HAP-1 (cell line): Measurements from ENCODE around the gene NSMCE3.

ENCODE experiments used
- DNase-seq, 2 experiments: peaks; one replicate each; pipeline ENCODE4 v3.0.0-alpha.2; 2016 to 2020; ENCODE audit warnings: low spot score in 2 of 2
- H3K27me3 ChIP-seq: fragments of 250-450 bp; sonication (Bioruptor Pico); 2 replicates; pipeline ENCODE4 v1.5.1; 2020; ENCODE audit warnings: low read depth, mild to moderate bottlenecking, moderate library complexity
- H3K36me3 ChIP-seq: fragments of 250-450 bp; sonication (Bioruptor Pico); replicated peaks from 2 replicates; pipeline ENCODE4 v1.5.1; 2020; ENCODE audit warnings: mild to moderate bottlenecking
- H3K4me1 ChIP-seq: fragments of 250-450 bp; sonication (Bioruptor Pico); 2 replicates; pipeline ENCODE4 v1.5.1; 2020; ENCODE audit warnings: mild to moderate bottlenecking
- H3K4me3 ChIP-seq: fragments of 250-450 bp; sonication (Bioruptor Pico); 2 replicates; pipeline ENCODE4 v1.5.1; 2020; ENCODE audit warnings: mild to moderate bottlenecking, moderate library complexity
- H3K9me3 ChIP-seq: fragments of 250-450 bp; sonication (Bioruptor Pico); 2 replicates; pipeline ENCODE4 v1.5.1; 2020; ENCODE audit warnings: mild to moderate bottlenecking, moderate library complexity
- in situ Hi-C: fragments of 300-500 bp; cut with MboI; formaldehyde crosslinking; loops from 3 replicates; pipeline ENCODE4 v1.14.3; 2020; ENCODE audit warnings: low sequenced_read_pairs, inconsistent platforms, mixed read lengths

The NSMCE3 gene

DNA sequence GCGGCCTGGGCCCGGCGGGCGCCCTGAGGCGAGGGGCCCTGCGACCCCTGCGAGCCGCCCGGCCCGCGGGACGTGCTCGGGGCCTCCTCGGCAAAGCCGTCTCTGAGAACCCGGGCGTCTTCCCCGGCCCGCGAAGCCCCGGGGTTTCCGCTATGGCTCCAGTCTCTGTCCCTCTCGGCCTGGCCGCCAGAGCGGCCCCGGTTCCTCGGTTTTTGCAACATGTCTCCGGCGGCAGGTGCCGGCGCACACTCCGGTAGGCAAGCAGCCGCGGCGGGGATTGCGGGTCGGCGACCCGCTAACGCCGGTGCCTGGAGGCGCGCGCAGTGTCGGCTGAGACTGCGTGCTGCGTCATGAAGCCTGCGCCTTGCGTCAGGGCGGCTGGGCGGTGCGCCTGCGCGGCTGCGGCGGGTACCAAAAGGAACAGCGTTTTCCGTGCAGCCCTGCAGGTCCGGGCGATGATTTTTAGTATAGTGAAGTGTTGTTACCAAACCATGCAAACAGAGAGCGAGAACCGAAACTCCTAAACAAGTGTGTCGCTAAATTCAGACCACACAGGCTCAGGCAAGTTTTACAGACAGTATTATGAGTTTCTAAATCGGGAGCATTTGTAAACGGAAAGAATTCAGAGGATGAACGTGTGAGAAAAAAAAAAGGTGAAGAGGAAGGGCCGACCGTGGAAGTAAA, at the start of gene NSMCE3:
Gene NSMCE3 (minus strand): TSS at position 338 of the 684 bp plus-strand sequence. CDS start 117 bp downstream, at position 221.
- peak within 1 kb of the TSS; percentile 81 for H3K4me3 ChIP-seq
- no peaks in the 10 kb centered on the region for H3K36me3 ChIP-seq
- H3K27me3 ChIP-seq = no peaks in the 10 kb centered on the region
- in situ Hi-C loops = no loop called here
- peaks cover 7% of the 10 kb centered on the region for H3K4me1 ChIP-seq
- DNase-seq = peak; percentile 79 to 89
- no peaks in the 10 kb centered on the region for H3K9me3 ChIP-seq

DNA sequence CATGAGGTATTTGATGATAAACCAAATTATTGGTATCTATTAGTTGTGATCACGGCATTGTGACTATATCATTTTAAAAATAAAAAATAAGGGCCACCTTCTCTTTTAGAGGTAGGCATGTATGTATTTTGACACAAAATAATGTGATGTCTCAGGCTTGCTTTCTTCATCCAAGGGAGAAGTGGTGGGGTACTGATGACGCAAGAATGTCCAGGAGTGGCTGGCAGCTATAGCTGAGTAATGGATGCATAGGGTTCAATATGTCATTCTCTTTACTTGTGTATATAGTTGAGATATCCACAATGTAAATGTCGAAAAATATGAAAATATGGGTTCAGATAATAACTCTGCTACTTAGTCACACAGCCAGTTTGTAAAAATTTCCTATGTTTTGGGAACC, 46.8 kb upstream of the NSMCE3 start:
- in situ Hi-C loops = no loop called here
- Histone ChIP-seq H3K9me3 (no peaks in the 10 kb centered on the region), H3K27me3 (no peaks in the 10 kb centered on the region; the same call in 1 of the 2 replicates), H3K4me3 (no peak overlapping the region), H3K4me1 (no peaks in the 10 kb centered on the region), H3K36me3 (no peaks in the 10 kb centered on the region)
- DNase-seq = no peak

- Histone ChIP-seq H3K27me3 (no peaks in the 10 kb centered on the region; the same call in 1 of the 2 replicates), H3K4me1 (no peaks in the 10 kb centered on the region), H3K9me3 (no peaks in the 10 kb centered on the region), H3K4me3 (no peak overlapping the region), H3K36me3 (no peaks in the 10 kb centered on the region)
- in situ Hi-C loops = no loop called here
- DNase-seq = no peak
These were observed 42.8 kb upstream of the NSMCE3 start for GRCh38 chr15:29312387-29312786.

DNA sequence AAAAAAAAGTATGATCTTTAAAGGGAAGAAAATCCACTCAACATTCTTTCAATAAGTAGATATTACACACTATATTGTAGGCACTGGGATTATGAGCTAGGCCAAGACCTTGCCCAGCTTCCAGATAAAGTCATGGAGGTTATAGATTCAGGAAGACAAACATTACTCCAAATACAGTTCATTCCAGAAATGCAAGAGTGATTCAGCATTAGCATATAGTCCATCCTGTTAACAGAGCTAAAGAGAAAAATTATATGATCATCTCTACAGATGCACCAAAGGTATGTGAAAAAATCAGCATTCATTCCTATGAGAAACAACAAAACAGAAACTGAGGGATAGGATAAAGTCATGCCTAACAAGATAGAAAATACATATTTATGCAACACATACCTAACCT, 42.1 kb upstream of the NSMCE3 start:
- in situ Hi-C loops = no loop called here
- H3K9me3 ChIP-seq = no peaks in the 10 kb centered on the region
- no peak for DNase-seq
- H3K4me1 ChIP-seq = no peaks in the 10 kb centered on the region
- no peaks in the 10 kb centered on the region for H3K36me3 ChIP-seq
- H3K4me3 ChIP-seq = no peak overlapping the region
- H3K27me3 ChIP-seq = no peaks in the 10 kb centered on the region; the same call in 1 of the 2 replicates

DNA sequence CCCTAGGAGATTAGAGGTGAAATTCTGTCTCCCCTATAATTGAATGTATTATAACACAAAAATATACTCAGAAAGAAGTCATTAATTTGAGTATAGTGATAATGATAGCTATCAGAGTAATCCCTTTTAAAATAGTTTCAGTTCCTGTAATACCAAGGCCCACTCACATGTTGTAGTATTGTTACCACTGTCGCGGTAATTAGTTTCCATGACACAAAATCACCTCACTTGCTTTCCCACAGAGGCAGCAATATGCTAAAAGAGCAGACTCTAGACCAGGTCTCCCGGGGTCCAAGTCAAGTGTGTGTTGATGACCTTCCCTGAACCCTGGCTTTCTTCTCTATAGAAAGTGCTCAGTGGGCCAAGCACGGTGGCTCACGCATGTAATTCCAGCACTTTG, 39.5 kb upstream of the NSMCE3 start:
- Histone ChIP-seq H3K4me1 (no peaks in the 10 kb centered on the region), H3K36me3 (no peaks in the 10 kb centered on the region), H3K4me3 (no peak overlapping the region), H3K27me3 (no peaks in the 10 kb centered on the region), H3K9me3 (no peaks in the 10 kb centered on the region)
- no peak for DNase-seq
- in situ Hi-C loops = no loop called here

DNA sequence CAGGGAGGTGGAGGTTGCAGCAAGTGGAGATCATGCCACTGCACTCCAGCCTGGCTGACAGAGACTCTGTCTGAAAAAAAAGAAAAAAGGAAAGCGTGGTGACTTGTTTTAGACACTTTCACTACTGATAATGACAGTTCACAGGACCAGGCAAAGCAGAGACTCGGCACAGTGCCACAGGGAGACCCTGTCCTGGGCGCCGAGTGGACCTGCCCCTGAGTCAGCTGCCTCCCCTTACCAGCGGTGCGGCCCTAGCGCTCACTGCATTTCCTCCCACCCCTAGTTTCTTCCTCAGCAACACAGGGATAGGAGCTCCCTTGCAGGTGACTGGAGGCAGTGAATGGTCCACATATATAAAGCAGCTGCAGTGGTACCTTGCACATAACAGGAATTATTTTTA, 38.7 kb upstream of the NSMCE3 start:
- in situ Hi-C loops = no loop called here
- DNase-seq = no peak
- Histone ChIP-seq H3K27me3 (no peaks in the 10 kb centered on the region), H3K9me3 (no peaks in the 10 kb centered on the region), H3K4me3 (no peak overlapping the region), H3K36me3 (no peaks in the 10 kb centered on the region), H3K4me1 (no peaks in the 10 kb centered on the region)

DNA sequence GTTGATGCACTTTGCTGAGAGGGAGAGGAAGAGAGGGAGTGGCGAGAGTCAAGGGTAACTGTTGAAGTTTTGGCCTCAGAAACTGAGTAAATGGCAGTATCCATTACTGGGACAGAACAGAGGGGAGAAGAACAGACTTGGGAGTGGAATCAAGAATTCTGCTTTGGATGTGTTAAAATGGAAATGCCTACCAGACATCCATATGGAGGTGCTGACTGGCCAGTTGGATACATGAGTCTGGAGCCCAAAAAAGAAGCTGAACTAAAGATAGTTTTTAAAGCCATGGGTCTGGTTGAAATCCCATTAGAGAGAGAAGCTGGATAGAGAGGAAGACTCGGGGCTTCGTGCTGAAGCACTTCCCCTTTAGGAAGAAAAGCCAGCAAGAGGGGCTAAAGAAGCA, 35.9 kb upstream of the NSMCE3 start:
- H3K36me3 ChIP-seq = no peaks in the 10 kb centered on the region
- no peaks in the 10 kb centered on the region for H3K4me1 ChIP-seq
- DNase-seq = no peak
- no peaks in the 10 kb centered on the region for H3K27me3 ChIP-seq
- no peak overlapping the region for H3K4me3 ChIP-seq
- in situ Hi-C loops = no loop called here
- no peaks in the 10 kb centered on the region for H3K9me3 ChIP-seq

DNA sequence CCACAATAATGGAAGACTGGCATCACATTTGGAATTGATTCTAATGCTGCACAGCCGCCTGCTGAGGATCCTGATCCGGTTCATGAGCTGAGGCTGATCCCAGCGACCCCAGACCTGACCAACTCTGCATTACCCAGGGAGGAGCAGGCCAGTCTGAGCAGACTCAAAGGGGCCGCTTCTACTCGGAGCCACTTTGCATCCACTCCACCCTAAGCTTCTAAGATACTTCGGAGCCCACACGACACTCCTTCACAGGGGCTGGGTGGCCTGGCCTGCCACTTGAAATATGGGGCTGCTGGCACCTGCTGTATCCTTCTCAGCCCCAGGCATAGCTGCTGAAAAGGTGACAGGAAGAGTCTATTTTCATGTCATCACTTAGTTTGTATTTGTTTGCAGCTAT, 33.2 kb upstream of the NSMCE3 start:
- Histone ChIP-seq H3K4me3 (no peak overlapping the region), H3K9me3 (no peaks in the 10 kb centered on the region), H3K36me3 (no peaks in the 10 kb centered on the region), H3K4me1 (no peaks in the 10 kb centered on the region), H3K27me3 (no peaks in the 10 kb centered on the region)
- in situ Hi-C loops = no loop called here
- DNase-seq = no peak

DNA sequence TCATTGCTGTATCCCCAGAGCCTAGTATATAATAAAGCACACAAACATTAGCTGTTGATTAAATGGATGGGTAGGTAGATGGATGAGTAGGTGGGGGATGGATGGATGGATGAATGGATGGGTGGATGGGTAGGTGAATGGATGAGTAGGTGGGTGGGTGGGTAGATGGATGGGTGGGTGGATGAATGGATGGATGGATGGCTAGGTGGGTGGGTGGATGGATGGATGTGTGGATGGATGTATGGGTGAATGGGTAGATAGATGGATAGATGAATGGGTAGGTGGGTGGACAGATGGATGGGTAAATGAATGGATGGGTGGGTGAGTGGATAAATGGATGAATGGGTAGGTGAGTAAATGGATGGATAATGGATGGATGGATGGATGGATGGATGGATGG, 30.2 kb upstream of the NSMCE3 start:
- H3K4me1 ChIP-seq = no peaks in the 10 kb centered on the region
- DNase-seq = no peak
- H3K4me3 ChIP-seq = no peak overlapping the region
- H3K9me3 ChIP-seq = no peaks in the 10 kb centered on the region
- H3K27me3 ChIP-seq = 0 out of 2 replicates have a peak, but pooled peaks cover 3% of the 10 kb centered on the region
- no peaks in the 10 kb centered on the region for H3K36me3 ChIP-seq
- in situ Hi-C loops = no loop called here

GRCh38 chr15:29299331-29299730, 29.7 kb upstream of the NSMCE3 start:
- Histone ChIP-seq H3K4me3 (no peak overlapping the region), H3K4me1 (no peaks in the 10 kb centered on the region), H3K36me3 (no peaks in the 10 kb centered on the region), H3K9me3 (no peaks in the 10 kb centered on the region), H3K27me3 (0 out of 2 replicates have a peak, but pooled peaks cover 3% of the 10 kb centered on the region)
- no peak for DNase-seq
- in situ Hi-C loops = no loop called here

DNA sequence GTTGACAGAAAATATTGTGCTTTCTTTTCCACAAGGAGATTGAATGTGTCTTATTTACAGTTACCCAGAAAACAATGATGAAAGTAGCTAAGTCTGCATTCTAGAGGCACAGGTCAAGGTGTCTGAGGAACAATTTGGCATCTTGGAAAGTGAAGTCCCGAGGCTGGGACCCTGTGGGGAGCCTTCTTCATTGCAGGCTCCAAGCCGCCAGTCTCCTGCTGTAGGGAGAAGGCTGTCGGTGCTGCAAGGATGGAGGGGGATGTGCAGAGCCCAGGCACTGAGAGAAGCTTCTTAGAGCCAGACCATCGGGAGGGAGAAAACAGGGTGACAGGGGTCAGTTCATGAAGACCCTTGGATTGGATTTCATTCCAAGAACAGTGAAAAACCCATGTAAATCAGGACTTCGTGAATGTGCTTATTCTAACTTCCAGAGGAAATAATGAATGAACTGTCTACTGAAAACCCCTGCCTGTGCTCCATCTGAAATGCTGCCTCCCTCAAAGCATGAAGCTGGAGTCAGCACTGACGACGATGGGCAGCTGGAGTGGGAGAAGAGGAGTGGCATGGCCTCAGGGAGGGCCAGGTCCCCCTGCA, 25.2 kb upstream of the NSMCE3 start:
- no peak overlapping the region for H3K4me3 ChIP-seq
- 0 out of 2 replicates have a peak, but pooled peaks cover 3% of the 10 kb centered on the region for H3K27me3 ChIP-seq
- no peaks in the 10 kb centered on the region for H3K36me3 ChIP-seq
- H3K4me1 ChIP-seq = no peaks in the 10 kb centered on the region
- H3K9me3 ChIP-seq = no peaks in the 10 kb centered on the region
- DNase-seq = no peak
- in situ Hi-C loops = no loop called here

DNA sequence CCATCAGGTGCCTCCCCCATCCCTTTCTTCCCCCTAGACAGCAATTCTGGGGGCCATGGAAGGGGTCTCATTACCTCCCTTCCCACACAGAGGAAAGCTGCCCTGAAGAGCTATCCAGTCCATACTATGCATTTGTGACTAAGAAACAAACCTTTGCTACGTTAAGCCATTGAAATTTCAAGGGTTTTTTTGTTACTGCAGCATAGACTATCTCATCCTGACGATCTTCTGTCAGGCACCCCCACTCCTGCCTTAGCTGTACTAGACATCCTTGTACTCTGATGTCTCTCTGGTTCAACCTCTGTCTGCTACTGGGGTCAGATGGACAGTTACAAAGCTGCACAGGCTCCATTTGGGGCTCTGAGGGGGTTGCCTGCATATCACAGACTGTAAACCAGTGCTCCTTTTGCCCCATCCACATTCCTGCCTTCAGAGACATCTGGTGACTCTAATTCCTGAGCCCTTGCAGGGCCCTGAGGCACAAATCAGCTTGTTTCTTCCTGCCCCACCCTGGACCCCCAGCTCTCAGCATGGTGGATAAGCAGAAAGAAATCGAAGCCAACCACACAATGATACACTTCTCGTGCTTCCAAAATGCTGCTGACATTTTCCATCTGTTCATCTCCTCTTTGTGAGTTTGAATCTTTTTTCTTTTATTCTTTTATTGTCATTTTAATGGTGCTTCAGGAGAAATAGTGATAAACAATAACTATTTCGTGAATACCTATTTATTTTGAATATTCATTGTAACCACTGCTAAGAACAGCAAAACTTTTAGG, 21.6 kb upstream of the NSMCE3 start:
- Histone ChIP-seq H3K27me3 (no peaks in the 10 kb centered on the region), H3K4me3 (no peak overlapping the region), H3K4me1 (no peaks in the 10 kb centered on the region), H3K9me3 (no peaks in the 10 kb centered on the region), H3K36me3 (no peaks in the 10 kb centered on the region)
- DNase-seq = no peak
- in situ Hi-C loops = no loop called here

DNA sequence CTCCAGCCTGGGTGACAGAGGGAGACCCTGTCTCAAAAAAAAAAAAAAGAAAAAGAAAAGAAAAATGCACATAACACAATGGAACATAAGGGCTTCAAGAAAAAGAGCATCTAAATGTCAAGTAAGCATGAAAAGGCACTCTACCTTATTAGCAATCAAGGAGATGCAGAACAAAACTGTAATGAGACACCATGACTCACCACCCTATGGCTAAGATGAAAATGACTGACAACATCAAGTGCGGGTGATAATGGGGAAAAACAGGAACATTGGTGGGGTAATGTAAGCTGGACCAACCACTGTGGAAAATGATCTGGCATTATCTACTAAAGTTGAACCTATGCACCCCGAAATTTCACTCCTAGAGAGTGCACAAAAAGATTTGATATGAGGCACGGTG, 19.6 kb upstream of the NSMCE3 start:
- peaks cover 6% of the 10 kb centered on the region; the same call in 1 of the 2 replicates for H3K27me3 ChIP-seq
- in situ Hi-C loops = no loop called here

GRCh38 chr15:29285386-29285785, 15.8 kb upstream of the NSMCE3 start:
- peaks cover 6% of the 10 kb centered on the region; the same call in 1 of the 2 replicates for H3K27me3 ChIP-seq
- in situ Hi-C loops = no loop called here

More for the DNA sequence above, 19.6 kb upstream of the NSMCE3 start:
- Histone ChIP-seq H3K9me3 (no peaks in the 10 kb centered on the region), H3K4me3 (no peak overlapping the region), H3K36me3 (no peaks in the 10 kb centered on the region), H3K4me1 (no peaks in the 10 kb centered on the region)
- no peak for DNase-seq

More at GRCh38 chr15:29285386-29285785, 15.8 kb upstream of the NSMCE3 start:
- Histone ChIP-seq H3K4me1 (no peaks in the 10 kb centered on the region), H3K9me3 (no peaks in the 10 kb centered on the region), H3K36me3 (no peaks in the 10 kb centered on the region), H3K4me3 (no peak overlapping the region)
- no peak for DNase-seq
